K562 (cell line): Measurements from ENCODE around the gene RPS15A. TPM values are rescaled to one million over a fixed set of nuclear protein-coding genes. Genes with fewer than 3 reads are reported as not detected.

ENCODE experiments used
- CBFB ChIP-seq: sonication (generic); formaldehyde crosslinking; IDR thresholded peaks from 2 replicates; pipeline ENCODE4 v1.4.0; 2020; ENCODE audit warnings: mild to moderate bottlenecking, missing genetic modification reagents
- CBX8 ChIP-seq: fragments of 200-600 bp; sonication (generic); IDR thresholded peaks from 2 replicates; pipeline ENCODE4 v1.6.1; 2012; ENCODE audit warnings: borderline replicate concordance, mixed run types, low read depth, mild to moderate bottlenecking, moderate library complexity, mixed read lengths, low read length, control low read depth, inconsistent platforms; ENCODE audit not compliant: poor library complexity, severe bottlenecking; ENCODE audit errors: extremely low read depth
- CSDE1 ChIP-seq, 2 experiments: fragments of 450-650 bp; IDR thresholded peaks; 2 replicates each; pipeline ENCODE4 v1.6.1; 2016; ENCODE audit warnings: mild to moderate bottlenecking in 1 of 2
- DMBX1 ChIP-seq: fragments of 250-450 bp; sonication (Bioruptor Pico); IDR thresholded peaks from 2 replicates; pipeline ENCODE4 v1.8.0; 2022; ENCODE audit warnings: inconsistent platforms, mild to moderate bottlenecking, moderate library complexity, borderline replicate concordance
- E2F3 ChIP-seq: fragments of 250-450 bp; sonication (Bioruptor Pico); IDR thresholded peaks from 2 replicates; pipeline ENCODE4 v1.4.0; 2020; ENCODE audit warnings: mild to moderate bottlenecking
- EP400 ChIP-seq: fragments of 450-650 bp; IDR thresholded peaks from 2 replicates; pipeline ENCODE4 v1.6.1; 2017; ENCODE audit warnings: antibody characterized with exemption, mild to moderate bottlenecking, moderate library complexity
- FOS ChIP-seq: IDR thresholded peaks from 3 replicates; pipeline ENCODE4 v1.6.1; 2011; ENCODE audit not compliant: insufficient read length; ENCODE audit errors: extremely low read depth
- KLF16 ChIP-seq: IDR thresholded peaks from 2 replicates; pipeline ENCODE4 v1.6.1; 2016; ENCODE audit warnings: antibody characterized with exemption
- MED1 ChIP-seq: sonication (generic); formaldehyde crosslinking; IDR thresholded peaks from 2 replicates; pipeline ENCODE4 v1.8.1; 2023; ENCODE audit warnings: missing genetic modification reagents, borderline replicate concordance
- NCOA6 ChIP-seq: fragments of 450-650 bp; IDR thresholded peaks from 2 replicates; pipeline ENCODE4 v1.6.1; 2017; ENCODE audit warnings: mild to moderate bottlenecking
- NFATC3 ChIP-seq: fragments of 450-650 bp; IDR thresholded peaks from 2 replicates; pipeline ENCODE4 v1.6.1; 2017; ENCODE audit warnings: mild to moderate bottlenecking
- SMARCA4 ChIP-seq: fragments of 450-650 bp; IDR thresholded peaks from 2 replicates; pipeline ENCODE4 v1.6.1; 2016
- ZNF76 ChIP-seq: fragments of 250-450 bp; sonication (Bioruptor Pico); IDR thresholded peaks from 2 replicates; pipeline ENCODE4 v1.4.0; 2020; ENCODE audit warnings: mild to moderate bottlenecking, moderate library complexity, borderline replicate concordance
- polyA plus RNA-seq, 8 experiments: library from polyadenylated mRNA; depleted of rRNA in 4 of 8; stranded (reverse) in 5 of 8; unstranded in 3 of 8; fragments of >200 nt; fragmentation: Nextera tagmentation in 2 of 8; fragmentation: Illumina TruSeq in 1 of 8; extraction: Ambion mirVana in 2 of 8; extraction: Trizol in 1 of 8; gene quantifications; 2 replicates each; pipeline versions ENCODE4 v1.2.1 to v1.2.3, GENCODE V29; 2011 to 2014; ENCODE audit warnings: inconsistent platforms in 1 of 8, missing spikeins in 1 of 8
- total RNA-seq, 7 experiments: library from RNA; depleted of rRNA in 6 of 7; stranded (reverse); fragments of >200 nt in 6 of 7; fragmentation: Illumina TruSeq in 2 of 7; extraction: Trizol in 2 of 7; gene quantifications; 2 replicates each; pipeline versions ENCODE4 v1.2.1 to v1.2.3, GENCODE V29; 2011 to 2021; ENCODE audit warnings: low replicate concordance in 1 of 7
- TF ChIP-seq, protein P1 (sequence below): fragments of 450-650 bp; IDR thresholded peaks from 2 replicates; pipeline ENCODE4 v1.7.0; 2016; ENCODE audit warnings: borderline replicate concordance
- TF ChIP-seq, protein P2 (sequence below): sonication (generic); formaldehyde crosslinking; IDR thresholded peaks from 2 replicates; pipeline ENCODE4 v1.8.0; 2022; ENCODE audit warnings: mild to moderate bottlenecking, missing genetic modification reagents
- TF ChIP-seq, protein P3 (sequence below): fragments of 450-650 bp; IDR thresholded peaks from 2 replicates; pipeline ENCODE4 v1.6.1; 2017; ENCODE audit warnings: antibody characterized with exemption
- TF ChIP-seq, protein P4 (sequence below): sonication (generic); formaldehyde crosslinking; IDR thresholded peaks from 2 replicates; pipeline ENCODE4 v1.9.0; 2022; ENCODE audit warnings: mild to moderate bottlenecking, missing genetic modification reagents
- TF ChIP-seq, protein P5 (sequence below), 2 experiments: fragments of 450-650 bp; conservative IDR thresholded peaks; 2 replicates each; pipeline ENCODE4 v1.6.1; 2017; ENCODE audit warnings: mild to moderate bottlenecking in 2 of 2, moderate library complexity in 2 of 2
- TF ChIP-seq, protein P6 (sequence below): conservative IDR thresholded peaks from 2 replicates; pipeline ENCODE4 v1.6.1; 2011; ENCODE audit warnings: low read depth, mild to moderate bottlenecking, low read length; ENCODE audit not compliant: control insufficient read depth

The RPS15A gene
- total and polyA plus RNA-seq, 9 of the 15 experiments (the other 6 are each of a cell fraction or from before 2014, with no cell fraction given) = 1,397 to 5,474 (median 2,798) TPM

DNA sequence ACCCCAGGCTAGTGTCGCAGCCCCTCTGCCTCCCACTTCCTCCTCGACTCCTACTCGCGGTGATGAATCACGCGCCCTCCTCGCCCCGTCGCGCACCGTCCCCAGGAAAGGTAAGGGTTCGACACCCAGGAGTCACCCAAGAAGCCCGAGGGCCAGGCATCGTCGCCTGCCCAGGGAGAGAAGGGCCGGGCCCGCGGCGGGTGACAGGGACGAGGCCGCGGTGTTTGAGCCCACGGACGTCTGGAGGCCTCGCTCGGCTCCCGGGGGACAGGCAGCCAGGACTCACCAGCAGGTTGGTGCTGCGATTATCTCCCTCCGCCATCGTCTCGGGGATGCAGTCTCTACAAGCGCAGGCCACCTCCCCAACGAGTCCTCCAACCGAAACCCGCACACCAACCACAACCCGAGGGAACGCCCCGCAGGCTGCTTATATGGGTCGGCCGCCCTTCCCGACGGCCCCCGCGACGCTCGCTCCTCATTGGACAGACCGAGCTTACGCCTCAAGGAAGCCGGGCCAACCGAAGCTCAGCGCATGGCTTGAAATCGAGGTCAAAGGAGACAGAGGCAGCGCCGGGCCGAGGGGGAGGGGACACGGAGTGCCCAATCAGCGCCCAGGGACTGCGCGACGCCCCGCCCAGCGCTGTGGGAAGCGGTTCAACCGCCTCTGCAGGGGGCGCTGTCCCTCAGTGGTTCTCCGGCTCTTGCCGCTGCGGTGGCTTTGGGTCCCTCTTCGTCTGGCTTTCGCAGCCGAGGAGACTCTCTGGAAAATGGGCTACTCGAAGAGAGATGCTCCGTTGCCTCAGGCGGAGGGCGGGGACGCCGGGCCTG is 11.2 kb upstream of the RPS15A start, which contains the start of gene ARL6IP1 (continued):
- TF ChIP-seq, protein P1, sequence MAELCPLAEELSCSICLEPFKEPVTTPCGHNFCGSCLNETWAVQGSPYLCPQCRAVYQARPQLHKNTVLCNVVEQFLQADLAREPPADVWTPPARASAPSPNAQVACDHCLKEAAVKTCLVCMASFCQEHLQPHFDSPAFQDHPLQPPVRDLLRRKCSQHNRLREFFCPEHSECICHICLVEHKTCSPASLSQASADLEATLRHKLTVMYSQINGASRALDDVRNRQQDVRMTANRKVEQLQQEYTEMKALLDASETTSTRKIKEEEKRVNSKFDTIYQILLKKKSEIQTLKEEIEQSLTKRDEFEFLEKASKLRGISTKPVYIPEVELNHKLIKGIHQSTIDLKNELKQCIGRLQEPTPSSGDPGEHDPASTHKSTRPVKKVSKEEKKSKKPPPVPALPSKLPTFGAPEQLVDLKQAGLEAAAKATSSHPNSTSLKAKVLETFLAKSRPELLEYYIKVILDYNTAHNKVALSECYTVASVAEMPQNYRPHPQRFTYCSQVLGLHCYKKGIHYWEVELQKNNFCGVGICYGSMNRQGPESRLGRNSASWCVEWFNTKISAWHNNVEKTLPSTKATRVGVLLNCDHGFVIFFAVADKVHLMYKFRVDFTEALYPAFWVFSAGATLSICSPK = no peak
- TF ChIP-seq, protein P2, sequence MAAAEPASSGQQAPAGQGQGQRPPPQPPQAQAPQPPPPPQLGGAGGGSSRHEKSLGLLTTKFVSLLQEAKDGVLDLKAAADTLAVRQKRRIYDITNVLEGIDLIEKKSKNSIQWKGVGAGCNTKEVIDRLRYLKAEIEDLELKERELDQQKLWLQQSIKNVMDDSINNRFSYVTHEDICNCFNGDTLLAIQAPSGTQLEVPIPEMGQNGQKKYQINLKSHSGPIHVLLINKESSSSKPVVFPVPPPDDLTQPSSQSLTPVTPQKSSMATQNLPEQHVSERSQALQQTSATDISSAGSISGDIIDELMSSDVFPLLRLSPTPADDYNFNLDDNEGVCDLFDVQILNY (CRISPR knock-in tag) = peak; percentile 42; the same call in 1 of the 2 replicates
- TF ChIP-seq E2F3 (no peak), EP400 (peak; percentile 92), CBX8 (no peak), CSDE1 (IDR thresholded peaks at IDR 0.05) (peak in 1 of 2 experiments; percentile 63; a peak in 1 of 4 replicates), CBFB (CRISPR knock-in tag) (peak; percentile 96), KLF16 (peak; percentile 26; the same call in 1 of the 2 replicates), SMARCA4 (peak; percentile 74), MED1 (CRISPR knock-in tag) (no peak), ZNF76 (CRISPR knock-in tag) (no peak), NFATC3 (no peak), NCOA6 (no peak), FOS (peak; percentile 84), DMBX1 (CRISPR knock-in tag) (0 out of 2 replicates have a peak, but pooled peaks have one; percentile 17)
- TF ChIP-seq, protein P3, sequence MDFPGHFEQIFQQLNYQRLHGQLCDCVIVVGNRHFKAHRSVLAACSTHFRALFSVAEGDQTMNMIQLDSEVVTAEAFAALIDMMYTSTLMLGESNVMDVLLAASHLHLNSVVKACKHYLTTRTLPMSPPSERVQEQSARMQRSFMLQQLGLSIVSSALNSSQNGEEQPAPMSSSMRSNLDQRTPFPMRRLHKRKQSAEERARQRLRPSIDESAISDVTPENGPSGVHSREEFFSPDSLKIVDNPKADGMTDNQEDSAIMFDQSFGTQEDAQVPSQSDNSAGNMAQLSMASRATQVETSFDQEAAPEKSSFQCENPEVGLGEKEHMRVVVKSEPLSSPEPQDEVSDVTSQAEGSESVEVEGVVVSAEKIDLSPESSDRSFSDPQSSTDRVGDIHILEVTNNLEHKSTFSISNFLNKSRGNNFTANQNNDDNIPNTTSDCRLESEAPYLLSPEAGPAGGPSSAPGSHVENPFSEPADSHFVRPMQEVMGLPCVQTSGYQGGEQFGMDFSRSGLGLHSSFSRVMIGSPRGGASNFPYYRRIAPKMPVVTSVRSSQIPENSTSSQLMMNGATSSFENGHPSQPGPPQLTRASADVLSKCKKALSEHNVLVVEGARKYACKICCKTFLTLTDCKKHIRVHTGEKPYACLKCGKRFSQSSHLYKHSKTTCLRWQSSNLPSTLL = no peak
- TF ChIP-seq, protein P4, sequence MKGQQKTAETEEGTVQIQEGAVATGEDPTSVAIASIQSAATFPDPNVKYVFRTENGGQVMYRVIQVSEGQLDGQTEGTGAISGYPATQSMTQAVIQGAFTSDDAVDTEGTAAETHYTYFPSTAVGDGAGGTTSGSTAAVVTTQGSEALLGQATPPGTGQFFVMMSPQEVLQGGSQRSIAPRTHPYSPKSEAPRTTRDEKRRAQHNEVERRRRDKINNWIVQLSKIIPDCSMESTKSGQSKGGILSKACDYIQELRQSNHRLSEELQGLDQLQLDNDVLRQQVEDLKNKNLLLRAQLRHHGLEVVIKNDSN = peak; percentile 46
- TF ChIP-seq, protein P5, sequence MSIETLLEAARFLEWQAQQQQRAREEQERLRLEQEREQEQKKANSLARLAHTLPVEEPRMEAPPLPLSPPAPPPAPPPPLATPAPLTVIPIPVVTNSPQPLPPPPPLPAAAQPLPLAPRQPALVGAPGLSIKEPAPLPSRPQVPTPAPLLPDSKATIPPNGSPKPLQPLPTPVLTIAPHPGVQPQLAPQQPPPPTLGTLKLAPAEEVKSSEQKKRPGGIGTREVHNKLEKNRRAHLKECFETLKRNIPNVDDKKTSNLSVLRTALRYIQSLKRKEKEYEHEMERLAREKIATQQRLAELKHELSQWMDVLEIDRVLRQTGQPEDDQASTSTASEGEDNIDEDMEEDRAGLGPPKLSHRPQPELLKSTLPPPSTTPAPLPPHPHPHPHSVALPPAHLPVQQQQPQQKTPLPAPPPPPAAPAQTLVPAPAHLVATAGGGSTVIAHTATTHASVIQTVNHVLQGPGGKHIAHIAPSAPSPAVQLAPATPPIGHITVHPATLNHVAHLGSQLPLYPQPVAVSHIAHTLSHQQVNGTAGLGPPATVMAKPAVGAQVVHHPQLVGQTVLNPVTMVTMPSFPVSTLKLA (conservative IDR thresholded peaks at IDR 0.05) = peak; percentile 81 to 86
- TF ChIP-seq, protein P6, sequence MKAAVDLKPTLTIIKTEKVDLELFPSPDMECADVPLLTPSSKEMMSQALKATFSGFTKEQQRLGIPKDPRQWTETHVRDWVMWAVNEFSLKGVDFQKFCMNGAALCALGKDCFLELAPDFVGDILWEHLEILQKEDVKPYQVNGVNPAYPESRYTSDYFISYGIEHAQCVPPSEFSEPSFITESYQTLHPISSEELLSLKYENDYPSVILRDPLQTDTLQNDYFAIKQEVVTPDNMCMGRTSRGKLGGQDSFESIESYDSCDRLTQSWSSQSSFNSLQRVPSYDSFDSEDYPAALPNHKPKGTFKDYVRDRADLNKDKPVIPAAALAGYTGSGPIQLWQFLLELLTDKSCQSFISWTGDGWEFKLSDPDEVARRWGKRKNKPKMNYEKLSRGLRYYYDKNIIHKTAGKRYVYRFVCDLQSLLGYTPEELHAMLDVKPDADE = no peak
